Activated CD4-positive, alpha-beta T cell treated with anti-CD3 and anti-CD28 coated beads, Interleukin-2, amount 50 U/mL, for 1 hour (primary cell): ENCODE data around the gene GABRD.

Experiments used
- DNase-seq: peaks from one replicate; pipeline ENCODE4 v3.0.0-alpha.2; 2020

GABRD gene

GRCh38 chr1:2019571-2020309, 595 bp downstream of the GABRD start:
- DNase-seq = no peak

- no peak for DNase-seq
Observed at GRCh38 chr1:2020310-2020655, 1.1 kb downstream of the GABRD start.

- DNase-seq = no peak
Observed at GRCh38 chr1:2021550-2021949, 2.4 kb downstream of the GABRD start.

GRCh38 chr1:2022063-2022770, 3.1 kb downstream of the GABRD start:
- DNase-seq = no peak

GRCh38 chr1:2023187-2023586, 4.0 kb downstream of the GABRD start:
- no peak for DNase-seq

- DNase-seq = no peak
Observed at GRCh38 chr1:2024451-2024850, 5.3 kb downstream of the GABRD start.

GRCh38 chr1:2024887-2025286, 5.7 kb downstream of the GABRD start:
- no peak for DNase-seq

DNA sequence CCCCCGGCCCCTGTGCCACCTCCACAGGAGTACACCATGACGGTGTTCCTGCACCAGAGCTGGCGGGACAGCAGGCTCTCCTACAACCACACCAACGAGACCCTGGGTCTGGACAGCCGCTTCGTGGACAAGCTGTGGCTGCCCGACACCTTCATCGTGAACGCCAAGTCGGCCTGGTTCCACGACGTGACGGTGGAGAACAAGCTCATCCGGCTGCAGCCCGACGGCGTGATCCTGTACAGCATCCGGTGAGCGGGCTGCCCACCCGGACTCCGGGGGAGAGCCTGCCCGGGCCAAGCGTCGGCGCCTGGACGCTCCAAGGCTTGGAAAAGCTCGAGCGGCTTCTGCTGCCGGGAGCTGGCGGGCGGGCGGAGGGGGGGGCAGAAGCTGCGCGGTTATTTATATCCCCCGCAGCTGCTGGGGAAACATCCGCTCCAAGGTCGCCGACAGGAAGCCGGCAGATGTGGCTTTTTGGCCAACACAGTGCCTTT, 6.4 kb downstream of the GABRD start:
- no peak for DNase-seq

- no peak for DNase-seq
Observed at GRCh38 chr1:2027961-2028583, 8.9 kb downstream of the GABRD start.

DNA sequence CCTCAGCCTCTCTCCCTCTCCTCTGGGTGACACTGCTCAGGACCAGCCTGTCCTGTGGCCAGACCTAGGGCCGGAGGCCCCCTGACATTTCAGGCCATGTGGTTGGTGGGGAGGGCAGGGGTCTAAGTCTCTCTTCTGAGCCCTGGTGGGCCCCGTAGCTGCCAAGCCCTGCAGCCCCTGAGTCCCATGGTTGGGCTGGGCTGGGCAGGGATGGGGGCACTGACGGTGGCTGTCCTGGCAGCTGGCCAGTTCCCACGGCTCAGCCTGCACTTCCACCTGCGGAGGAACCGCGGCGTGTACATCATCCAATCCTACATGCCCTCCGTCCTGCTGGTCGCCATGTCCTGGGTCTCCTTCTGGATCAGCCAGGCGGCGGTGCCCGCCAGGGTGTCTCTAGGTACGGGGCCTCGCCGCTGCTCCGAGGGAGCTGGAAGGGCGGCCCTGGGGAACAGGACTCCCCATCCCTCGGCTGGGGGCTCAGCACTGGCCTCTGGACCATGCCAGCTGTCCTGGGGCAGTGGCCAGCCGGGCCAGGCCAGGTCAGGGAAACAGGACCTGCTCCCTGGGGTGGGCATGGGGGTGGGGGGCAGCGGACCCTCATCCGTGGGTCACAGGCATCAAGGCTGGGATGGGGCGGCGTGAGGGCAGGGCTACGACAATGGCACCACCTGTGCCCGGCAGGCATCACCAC, 9.9 kb downstream of the GABRD start:
- no peak for DNase-seq

GRCh38 chr1:2029561-2029960, 10.4 kb downstream of the GABRD start:
- no peak for DNase-seq

GRCh38 chr1:2030076-2030871, 11.1 kb downstream of the GABRD start:
- DNase-seq = no peak

GRCh38 chr1:2031546-2032540, 12.7 kb downstream of the GABRD start:
- no peak for DNase-seq

GRCh38 chr1:2032737-2033136, 13.6 kb downstream of the GABRD start:
- DNase-seq = no peak

- no peak for DNase-seq
Observed at GRCh38 chr1:2033165-2033564, 14.0 kb downstream of the GABRD start.

- DNase-seq = no peak
Observed at GRCh38 chr1:2036287-2036686, 17.1 kb downstream of the GABRD start.

GRCh38 chr1:2037314-2037979, 18.3 kb downstream of the GABRD start:
- DNase-seq = no peak

- no peak for DNase-seq
Observed at GRCh38 chr1:2038229-2038628, 19.1 kb downstream of the GABRD start.

DNA sequence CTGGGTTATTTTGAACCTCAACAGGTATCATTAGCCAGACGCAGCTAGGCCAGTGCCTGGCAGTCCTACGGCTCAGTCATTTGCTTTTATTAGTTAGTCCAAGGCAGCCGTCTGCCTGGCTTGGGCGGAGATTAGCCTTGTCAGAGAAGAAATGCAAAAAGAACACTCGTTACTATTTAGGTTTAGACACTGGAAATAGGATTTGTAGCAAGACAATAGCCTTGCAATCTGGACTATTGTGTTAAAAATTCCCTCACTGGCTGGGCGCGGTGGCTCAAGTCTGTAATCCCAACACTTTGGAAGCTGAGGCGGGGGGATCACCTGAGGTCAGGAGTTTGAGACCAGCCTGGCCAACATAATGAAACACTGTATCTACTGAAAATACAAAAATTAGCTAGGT, 20.1 kb downstream of the GABRD start:
- no peak for DNase-seq

GRCh38 chr1:2041305-2041704, 22.2 kb downstream of the GABRD start:
- no peak for DNase-seq

DNA sequence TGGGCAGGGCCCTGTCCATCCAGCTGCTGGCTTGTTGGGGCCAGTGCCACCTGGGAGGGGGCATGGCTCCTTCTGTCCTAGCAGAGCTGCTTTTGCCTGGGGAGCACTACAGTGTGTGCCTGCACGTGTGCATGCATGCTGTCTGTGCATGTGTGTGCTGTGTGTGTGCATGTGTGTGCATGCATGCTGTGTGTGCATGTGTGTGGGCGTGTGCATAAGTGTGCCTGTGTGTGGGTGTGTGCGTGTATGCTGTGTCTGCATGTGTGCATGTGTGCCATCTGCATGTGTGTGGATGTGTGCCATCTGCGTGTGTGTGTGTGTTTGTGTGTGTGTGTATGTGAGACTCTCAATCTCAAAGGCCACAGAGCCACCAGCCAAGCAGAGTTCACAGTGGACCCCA, 22.7 kb downstream of the GABRD start:
- no peak for DNase-seq
